Activated naive CD4-positive, alpha-beta T cell (primary cell): ENCODE results near the gene FCHO1.
A peak's percentile ranks its signal among the peaks of the same experiment; 100 is the strongest.

Experiments
- DNase-seq, 4 experiments: peaks; one replicate each; lab custom pipeline; 2025; lab: John Stamatoyannopoulos, UW

Gene FCHO1, protein sequence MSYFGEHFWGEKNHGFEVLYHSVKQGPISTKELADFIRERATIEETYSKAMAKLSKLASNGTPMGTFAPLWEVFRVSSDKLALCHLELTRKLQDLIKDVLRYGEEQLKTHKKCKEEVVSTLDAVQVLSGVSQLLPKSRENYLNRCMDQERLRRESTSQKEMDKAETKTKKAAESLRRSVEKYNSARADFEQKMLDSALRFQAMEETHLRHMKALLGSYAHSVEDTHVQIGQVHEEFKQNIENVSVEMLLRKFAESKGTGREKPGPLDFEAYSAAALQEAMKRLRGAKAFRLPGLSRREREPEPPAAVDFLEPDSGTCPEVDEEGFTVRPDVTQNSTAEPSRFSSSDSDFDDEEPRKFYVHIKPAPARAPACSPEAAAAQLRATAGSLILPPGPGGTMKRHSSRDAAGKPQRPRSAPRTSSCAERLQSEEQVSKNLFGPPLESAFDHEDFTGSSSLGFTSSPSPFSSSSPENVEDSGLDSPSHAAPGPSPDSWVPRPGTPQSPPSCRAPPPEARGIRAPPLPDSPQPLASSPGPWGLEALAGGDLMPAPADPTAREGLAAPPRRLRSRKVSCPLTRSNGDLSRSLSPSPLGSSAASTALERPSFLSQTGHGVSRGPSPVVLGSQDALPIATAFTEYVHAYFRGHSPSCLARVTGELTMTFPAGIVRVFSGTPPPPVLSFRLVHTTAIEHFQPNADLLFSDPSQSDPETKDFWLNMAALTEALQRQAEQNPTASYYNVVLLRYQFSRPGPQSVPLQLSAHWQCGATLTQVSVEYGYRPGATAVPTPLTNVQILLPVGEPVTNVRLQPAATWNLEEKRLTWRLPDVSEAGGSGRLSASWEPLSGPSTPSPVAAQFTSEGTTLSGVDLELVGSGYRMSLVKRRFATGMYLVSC

DNA sequence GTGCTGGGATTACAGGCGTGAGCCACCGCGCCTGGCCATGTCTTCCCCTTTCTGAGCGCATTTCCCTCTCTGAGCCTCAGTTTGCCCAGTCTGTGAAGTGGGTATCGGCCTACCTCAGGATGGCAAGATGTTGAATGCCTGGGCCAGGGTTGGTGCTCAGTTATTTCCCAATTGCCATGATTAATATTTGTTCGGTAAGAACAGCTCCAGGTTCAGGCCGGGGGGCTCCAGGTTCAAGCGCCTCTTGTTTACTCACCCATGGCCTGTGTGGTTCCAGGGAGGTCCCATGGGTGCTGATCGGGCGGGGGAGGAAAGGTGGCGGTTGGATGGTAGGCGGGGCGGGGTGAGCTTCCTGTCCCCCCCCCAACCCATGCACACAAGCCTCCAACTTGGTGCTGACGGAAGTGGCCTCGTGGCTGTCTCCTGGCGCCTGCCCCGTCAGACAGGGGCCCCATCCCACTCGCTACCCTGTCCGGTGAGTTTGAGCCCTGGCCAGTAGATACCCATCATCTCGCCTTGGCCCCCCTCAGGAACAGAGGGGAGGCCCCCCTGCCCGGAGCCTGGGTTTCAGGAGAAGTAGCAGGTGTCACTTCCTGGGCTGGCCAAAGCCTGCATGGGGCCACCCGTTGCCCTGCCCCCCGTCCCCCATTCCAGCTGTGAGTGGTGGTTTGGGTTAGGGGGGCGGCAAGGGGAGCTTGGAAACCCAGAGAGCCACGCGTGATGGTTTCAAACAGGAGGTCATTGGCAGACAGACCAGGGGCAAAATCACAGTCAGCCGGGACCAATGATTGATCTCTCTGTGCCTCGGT lies at the start of gene FCHO1:
TSS of gene FCHO1 (plus strand) at position 375 of the 809 bp plus-strand sequence. CDS start 3,688 bp downstream, outside the sequence.
- DNase-seq, result peak; percentile 33 to 80 (median 58)

DNA sequence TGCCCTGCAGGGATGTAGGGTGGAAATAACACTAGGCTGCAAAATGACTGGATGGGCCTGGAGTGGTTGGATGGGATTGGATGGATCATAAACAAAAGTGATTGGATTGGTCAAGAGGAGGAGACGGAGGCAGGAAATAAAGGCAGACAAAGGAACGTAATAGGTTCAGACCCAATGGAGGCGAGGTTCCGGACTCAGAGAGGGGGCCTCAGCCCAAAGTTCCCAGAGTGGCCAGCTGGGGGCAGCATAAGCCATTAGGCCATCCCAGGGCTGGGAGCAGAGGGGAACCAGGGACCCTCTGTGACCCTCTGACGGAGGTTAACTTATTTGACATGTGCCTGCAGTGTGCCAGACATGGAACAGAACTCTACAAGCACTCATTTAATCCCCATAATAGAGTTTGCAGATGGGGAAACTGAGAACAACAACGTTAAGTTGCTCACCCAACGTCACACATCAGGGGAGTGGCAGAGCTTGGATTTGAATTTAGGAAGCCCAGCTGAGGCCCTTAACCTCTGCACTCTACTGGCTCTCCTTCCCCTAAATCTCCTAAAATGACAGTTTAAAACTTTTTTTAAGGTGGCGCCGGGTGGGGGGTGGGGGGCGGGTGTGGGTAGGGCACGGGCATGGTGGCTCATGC lies 47.3 kb upstream of the FCHO1 start:
- peak; percentile 50 to 73 (median 64) for DNase-seq

DNA sequence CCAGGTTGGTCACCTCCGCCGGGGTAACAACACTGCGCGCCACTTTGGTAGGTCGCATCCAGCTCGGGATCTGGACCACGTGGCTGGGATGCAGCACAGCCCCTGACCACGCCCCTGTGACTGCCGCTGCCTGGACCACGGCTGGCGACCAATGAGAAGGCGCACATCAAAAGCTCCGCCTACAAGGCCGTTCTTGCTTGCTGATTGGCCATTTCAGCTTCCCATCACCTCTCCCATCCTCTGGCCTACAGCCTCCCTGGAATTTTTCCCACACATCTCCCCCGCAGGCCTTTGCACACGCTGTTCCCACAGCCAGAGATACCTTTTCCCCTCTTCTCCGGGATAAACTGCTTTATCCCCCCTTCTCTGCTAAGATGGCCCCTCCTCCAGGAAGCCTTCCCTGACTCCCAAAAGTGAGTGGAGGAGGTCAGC lies 44.5 kb upstream of the FCHO1 start:
- no peak for DNase-seq

DNA sequence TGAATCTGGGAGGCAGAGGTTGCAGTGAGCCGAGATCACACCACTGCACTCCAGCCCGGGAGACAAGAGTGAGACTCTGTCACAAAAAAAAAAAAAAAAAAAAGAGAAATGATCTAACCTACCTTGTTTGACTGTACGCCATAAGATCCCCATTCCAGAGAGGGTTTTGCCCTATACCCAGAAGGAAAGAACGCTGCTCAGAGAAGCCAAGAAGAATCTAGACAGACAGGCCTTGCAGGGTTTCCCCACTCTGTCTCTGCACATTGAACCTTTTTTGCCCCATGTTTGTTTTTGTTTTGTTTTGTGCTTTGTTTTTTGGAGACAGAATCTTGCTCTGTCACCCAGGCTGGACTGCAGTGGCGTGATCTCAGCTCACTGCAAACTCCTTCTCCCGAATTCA lies 39.4 kb upstream of the FCHO1 start:
- no peak for DNase-seq

DNA sequence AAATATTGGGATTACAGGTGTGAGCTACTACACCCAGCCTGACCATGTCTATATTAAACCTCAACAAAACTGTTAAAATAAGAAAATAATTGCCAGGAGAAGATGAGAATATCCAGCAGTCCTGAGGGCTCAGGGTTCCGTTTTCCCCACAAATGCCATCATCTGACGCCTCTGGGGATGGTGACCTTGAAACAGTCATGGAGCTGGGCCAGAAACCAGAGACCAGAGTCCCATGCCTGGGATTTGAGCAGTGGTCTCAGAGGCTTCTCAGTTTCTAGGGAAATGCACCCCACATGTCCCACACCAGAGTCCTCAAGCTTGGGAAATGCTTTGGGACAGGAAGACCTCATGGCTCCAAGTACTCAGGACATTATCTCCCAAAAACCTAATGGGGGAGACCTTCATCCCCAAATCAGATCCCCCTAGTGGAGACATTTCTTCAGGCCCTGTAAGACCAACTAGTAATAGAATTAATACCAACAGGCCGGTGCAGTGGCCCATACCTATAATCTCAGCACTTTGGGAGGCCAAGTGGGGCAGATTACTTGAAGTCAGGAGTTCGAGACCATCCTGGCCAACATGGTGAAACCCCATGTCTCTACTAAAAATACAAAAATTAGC lies 34.9 kb upstream of the FCHO1 start:
- DNase-seq, result no peak

DNA sequence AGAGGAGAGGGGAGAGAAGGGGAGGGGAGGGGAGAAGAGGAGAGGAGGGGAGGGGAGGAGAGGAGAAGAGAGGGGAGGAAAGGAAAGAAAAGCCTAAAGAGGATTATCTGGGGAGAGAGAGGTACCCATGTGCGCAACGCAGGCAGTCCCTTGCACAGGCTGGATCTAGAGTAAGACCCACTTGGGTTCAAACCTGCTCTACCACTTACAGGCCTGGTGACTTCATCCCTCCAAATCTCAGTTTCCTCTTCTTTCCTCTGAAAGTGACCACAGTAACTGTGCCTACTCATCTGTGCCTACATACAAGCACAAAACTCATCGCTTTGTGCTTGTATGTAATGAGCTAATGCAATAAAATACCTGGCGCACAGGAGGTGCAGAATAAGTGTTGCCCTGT lies 32.7 kb upstream of the FCHO1 start:
- no peak for DNase-seq

DNA sequence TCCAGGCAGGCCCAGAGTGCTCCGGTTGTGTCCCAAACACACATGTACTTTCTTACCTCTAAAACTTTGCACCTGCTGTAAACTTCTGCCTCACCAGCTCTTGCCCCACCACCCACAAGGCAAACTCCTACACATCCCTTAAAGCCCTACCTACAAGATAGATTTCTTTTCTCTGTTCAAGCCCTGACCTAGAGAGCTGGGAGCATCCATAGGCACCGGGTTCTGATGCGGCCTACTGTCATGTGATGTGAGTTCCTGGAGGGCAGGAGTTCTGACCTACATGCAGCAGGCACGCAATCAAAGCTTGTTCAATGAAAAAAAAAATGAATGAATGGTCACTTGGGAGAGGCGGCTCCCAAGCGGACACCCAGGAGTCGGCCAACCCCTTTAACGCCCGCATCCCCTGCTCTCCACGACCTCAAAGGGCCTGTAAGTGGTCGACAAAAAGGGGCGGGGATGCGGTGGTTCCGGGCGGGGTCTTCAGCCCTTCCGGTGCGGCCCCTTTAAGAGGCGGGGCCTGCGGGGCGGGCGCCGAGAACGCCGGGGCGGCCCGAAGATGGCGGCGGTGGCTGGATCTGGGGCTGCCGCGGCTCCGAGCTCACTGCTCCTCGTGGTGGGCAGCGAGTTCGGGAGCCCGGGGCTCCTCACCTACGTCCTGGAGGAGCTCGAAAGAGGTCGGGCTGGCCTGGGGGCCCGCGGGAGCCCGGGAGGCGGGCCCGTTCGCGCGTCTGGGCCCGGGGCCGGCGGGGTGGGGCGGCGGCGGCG lies 32.1 kb upstream of the FCHO1 start, which contains the start of gene MAP1S:
TSS of gene MAP1S (plus strand) at position 534 of the 765 bp plus-strand sequence. CDS start at position 557, 23 bp downstream.
- peak; percentile 17 to 54 (median 28) for DNase-seq

DNA sequence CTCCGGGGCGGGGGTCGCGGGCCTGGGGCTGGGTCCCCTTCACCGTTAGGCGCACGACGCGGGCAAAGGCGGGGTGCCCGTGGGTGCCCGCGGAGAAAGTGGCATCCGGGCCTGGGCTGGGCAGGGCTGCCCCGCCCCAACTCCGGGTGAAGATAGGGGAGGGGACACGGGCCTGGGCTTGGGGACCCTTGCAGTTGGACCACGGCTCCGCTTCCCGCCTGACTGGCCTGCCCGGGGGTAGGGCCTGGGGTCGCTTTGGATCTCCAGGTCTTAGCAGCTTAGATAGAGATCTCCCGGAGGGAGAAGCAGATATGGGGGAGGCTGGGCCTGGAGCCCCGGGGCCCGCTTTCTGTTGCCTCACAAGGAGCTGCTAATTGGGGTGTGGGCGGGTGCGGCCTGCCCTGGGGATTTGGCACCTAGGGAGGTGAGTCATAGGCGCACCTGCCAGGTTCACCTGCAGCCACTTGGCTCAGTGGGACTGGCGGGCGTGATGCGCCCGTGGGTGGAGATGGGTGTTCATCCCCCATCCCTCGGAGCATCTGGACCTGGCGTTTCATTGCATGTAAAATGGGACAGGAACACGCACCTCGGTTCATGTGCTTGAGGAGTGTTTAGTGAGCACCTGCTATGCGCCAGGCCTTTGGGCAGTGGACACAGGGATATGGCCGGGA lies 31.4 kb upstream of the FCHO1 start:
- DNase-seq, result peak in 1 of 4 experiments; percentile 7

DNA sequence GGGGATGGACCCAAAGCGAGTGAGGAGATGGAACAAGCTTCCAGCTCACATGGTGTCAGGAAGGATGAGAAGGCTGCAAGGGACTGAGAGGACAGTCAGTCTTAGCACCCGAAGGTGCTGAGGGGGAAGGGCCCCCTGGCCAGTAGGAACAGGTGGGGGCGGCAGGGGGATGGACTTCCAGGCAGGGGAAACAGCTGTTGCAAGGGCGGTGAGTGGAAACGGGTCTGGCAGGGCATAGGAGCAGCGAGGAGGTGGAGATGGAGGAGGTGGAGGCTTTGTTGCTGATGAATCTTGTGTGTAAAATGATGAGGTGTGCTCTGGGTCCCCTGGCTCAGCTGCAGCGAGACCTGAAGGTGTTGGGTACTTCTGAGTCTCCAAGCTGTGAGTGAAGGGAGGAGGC lies 30.8 kb upstream of the FCHO1 start:
- no peak for DNase-seq

DNA sequence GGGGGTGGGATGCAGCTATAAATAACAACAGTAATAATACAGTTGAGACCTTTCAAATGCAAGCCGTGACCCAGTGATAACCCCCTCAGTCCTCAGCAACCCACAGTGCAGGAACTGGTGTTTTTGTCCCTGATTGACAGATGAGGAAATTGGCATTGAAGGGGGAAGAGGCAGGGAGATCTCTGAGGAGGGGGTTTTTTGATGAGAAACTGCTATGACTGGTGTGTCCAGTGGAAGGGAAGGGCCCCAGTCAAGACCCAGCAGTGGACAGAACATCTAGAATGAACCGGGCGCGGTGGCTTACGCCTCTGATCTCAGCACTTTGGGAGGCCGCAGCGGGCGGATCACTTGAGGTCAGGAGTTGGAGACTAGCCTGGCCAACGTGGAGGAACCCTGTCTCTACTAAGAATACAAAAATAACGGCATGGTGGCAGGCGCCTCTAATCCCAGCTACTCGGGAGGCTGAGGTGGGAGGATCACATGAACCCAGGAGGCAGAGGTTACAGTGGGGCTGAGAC lies 30.1 kb upstream of the FCHO1 start:
- DNase-seq, result no peak

DNA sequence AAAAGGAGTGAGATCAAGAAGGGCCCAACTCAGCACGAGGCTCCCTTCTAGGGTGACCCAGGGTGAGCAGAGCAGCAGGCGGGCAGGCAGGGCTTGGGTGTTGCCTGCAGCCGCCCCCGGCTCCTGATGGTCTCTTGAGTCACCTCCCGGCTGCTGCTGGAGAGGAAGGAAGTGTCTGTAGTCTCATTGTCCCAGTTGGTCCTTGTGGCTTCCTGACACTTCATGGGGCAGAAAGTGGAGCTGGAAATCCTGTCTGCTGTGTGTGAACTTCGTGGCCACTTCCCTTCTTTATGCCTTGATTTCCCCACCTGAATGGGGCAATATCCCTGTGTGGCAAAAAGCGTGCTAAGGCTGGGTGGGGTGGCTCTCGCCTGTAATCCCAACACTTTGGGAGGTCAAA lies 29.5 kb upstream of the FCHO1 start:
- no peak for DNase-seq

DNA sequence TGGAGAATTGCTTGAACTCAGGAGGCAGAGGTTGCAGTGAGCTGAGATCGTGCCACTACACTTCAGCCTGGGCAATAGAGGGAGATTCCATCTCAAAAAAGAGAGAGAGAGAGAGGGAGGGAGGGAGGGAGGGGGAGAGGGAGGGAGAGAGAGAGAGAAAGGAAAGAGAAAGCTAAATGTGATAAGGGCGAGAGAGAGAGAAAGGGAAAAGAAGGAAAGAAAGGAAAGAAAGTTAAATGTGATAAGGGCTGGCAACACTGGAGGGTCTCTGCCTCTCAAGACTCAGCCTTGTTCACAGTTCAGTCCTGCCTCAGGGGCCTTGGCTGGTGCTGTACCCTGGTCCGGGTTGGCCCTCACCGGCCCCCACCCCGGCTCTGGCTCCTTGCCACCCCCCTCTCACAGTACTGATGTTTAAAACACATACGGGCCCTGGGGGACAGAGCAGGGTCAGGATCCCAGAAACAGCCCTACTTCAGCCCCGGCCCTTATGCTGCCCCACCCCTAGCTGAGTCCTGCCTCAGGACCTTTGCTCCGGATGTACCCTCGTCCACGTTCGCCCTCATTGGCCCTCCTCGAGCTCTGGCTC lies 28.5 kb upstream of the FCHO1 start:
- DNase-seq, result no peak

DNA sequence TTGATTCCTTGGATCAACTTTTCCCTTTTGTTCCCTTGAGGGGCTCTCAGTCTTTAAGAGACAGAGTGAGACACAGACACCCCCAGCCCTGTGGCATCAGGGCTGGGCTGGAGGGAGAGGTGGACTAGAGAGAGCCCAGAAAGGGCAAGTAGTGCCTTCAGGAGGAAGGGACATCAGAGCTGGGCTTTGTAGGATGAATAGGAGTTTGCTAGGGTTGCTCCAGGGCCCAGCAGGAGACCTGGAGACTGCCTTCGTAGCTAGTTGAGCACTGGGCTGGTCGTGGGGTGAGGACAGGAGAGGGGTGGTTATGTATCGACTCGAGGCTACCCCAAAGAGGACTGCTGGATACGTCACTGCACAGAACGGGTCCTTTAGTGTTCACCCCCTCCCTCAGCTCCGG lies 26.6 kb upstream of the FCHO1 start:
- no peak for DNase-seq

DNA sequence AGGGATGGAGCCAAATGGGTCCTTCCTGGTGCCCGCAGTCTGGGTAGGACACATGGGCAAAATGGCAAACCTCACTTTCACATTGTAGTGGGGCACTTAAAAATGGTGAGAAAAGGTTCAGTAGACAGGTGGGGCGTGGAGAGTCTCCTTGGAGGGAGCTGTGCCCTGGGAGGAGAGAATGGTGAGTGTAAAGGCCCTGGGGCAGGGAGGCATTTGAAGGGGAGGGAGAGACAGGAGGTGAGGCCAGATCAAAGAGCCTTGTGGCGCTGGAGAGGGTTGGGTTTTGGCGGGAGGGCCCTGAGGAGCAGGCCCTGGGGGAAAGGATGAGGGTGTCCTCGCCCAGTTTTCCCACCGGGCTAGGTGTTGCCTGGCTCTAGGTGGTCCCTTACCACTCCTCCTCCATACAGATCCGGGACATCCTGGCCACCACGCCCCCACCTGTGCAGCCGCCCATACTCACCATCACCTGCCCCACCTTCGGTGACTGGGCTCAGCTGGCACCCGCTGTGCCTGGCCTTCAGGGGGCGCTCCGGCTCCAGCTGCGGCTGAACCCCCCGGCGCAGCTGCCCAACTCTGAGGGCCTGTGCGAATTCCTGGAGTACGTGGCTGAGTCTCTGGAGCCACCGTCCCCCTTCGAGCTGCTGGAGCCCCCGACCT lies 25.7 kb upstream of the FCHO1 start:
- DNase-seq, result no peak

DNA sequence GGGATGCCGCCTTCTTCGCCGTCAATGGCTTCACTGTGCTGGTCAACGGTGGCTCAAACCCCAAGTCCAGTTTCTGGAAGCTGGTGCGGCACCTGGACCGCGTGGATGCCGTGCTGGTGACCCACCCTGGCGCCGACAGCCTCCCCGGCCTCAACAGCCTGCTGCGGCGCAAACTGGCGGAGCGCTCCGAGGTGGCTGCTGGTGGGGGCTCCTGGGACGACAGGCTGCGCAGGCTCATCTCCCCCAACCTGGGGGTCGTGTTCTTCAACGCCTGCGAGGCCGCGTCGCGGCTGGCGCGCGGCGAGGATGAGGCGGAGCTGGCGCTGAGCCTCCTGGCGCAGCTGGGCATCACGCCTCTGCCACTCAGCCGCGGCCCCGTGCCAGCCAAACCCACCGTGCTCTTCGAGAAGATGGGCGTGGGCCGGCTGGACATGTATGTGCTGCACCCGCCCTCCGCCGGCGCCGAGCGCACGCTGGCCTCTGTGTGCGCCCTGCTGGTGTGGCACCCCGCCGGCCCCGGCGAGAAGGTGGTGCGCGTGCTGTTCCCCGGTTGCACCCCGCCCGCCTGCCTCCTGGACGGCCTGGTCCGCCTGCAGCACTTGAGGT lies 25.0 kb upstream of the FCHO1 start:
- no peak for DNase-seq

DNA sequence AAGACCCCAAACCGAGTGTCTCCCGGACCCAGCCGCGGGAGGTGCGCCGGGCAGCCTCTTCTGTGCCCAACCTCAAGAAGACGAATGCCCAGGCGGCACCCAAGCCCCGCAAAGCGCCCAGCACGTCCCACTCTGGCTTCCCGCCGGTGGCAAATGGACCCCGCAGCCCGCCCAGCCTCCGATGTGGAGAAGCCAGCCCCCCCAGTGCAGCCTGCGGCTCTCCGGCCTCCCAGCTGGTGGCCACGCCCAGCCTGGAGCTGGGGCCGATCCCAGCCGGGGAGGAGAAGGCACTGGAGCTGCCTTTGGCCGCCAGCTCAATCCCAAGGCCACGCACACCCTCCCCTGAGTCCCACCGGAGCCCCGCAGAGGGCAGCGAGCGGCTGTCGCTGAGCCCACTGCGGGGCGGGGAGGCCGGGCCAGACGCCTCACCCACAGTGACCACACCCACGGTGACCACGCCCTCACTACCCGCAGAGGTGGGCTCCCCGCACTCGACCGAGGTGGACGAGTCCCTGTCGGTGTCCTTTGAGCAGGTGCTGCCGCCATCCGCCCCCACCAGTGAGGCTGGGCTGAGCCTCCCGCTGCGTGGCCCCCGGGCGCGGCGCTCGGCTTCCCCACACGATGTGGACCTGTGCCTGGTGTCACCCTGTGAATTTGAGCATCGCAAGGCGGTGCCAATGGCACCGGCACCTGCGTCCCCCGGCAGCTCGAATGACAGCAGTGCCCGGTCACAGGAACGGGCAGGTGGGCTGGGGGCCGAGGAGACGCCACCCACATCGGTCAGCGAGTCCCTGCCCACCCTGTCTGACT lies 24.1 kb upstream of the FCHO1 start:
- no peak for DNase-seq

DNA sequence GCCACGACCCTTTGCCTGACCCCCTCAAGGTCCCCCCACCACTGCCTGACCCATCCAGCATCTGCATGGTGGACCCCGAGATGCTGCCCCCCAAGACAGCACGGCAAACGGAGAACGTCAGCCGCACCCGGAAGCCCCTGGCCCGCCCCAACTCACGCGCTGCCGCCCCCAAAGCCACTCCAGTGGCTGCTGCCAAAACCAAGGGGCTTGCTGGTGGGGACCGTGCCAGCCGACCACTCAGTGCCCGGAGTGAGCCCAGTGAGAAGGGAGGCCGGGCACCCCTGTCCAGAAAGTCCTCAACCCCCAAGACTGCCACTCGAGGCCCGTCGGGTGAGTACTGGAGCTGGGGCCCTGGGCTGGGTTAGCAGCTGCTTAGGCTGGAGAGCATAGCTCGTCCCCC lies 23.4 kb upstream of the FCHO1 start:
- no peak for DNase-seq
